HepG2 (cell line): ENCODE data around the gene WDFY1. TPM values are rescaled to one million over a fixed set of nuclear protein-coding genes. Genes with fewer than 3 reads are reported as not detected.

ENCODE experiments used
- AGO1 ChIP-seq: fragments of 200-400 bp; formaldehyde crosslinking; IDR thresholded peaks from 2 replicates; pipeline ENCODE4 v1.6.1; 2017; ENCODE audit warnings: mild to moderate bottlenecking, low read depth, low read length, moderate library complexity; ENCODE audit not compliant: poor library complexity, severe bottlenecking
- DZIP1 ChIP-seq: sonication (generic); formaldehyde crosslinking; IDR thresholded peaks from 2 replicates; pipeline ENCODE4 v1.5.0; 2020; ENCODE audit warnings: mild to moderate bottlenecking, missing genetic modification reagents
- FOXK1 ChIP-seq: sonication (generic); formaldehyde crosslinking; IDR thresholded peaks from 2 replicates; pipeline ENCODE4 v1.4.0; 2020; ENCODE audit warnings: low read depth, missing genetic modification reagents, borderline replicate concordance
- HBP1 ChIP-seq: IDR thresholded peaks from 2 replicates; pipeline ENCODE4 v1.6.1; 2016; ENCODE audit warnings: low read depth, control low read depth
- HIC2 ChIP-seq: sonication (generic); formaldehyde crosslinking; IDR thresholded peaks from 2 replicates; pipeline ENCODE4 v1.9.0; 2022; ENCODE audit warnings: low read depth, missing genetic modification reagents
- HNRNPL ChIP-seq: fragments of 200-400 bp; formaldehyde crosslinking; IDR thresholded peaks from 2 replicates; pipeline ENCODE4 v1.6.1; 2017; ENCODE audit warnings: mild to moderate bottlenecking, low read depth, low read length
- HNRNPLL ChIP-seq: fragments of 200-400 bp; formaldehyde crosslinking; IDR thresholded peaks from 2 replicates; pipeline ENCODE4 v1.6.1; 2017; ENCODE audit warnings: mild to moderate bottlenecking, low read depth, low read length; ENCODE audit not compliant: poor library complexity, severe bottlenecking
- MED13 ChIP-seq: sonication (generic); formaldehyde crosslinking; IDR thresholded peaks from 2 replicates; pipeline ENCODE4 v1.5.0; 2020; ENCODE audit warnings: missing genetic modification reagents
- MTF1 ChIP-seq: sonication (generic); formaldehyde crosslinking; IDR thresholded peaks from 2 replicates; pipeline ENCODE4 v1.5.0; 2020; ENCODE audit warnings: missing genetic modification reagents
- NR2F2 ChIP-seq: IDR thresholded peaks from 2 replicates; pipeline ENCODE4 v1.6.1; 2012; ENCODE audit warnings: low read depth, inconsistent platforms, borderline replicate concordance
- ZEB1 ChIP-seq: IDR thresholded peaks from 2 replicates; pipeline ENCODE4 v1.6.1; 2012; ENCODE audit warnings: mild to moderate bottlenecking, low read depth, inconsistent platforms; ENCODE audit not compliant: insufficient replicate concordance
- ZIK1 ChIP-seq: sonication (generic); formaldehyde crosslinking; IDR thresholded peaks from 2 replicates; pipeline ENCODE4 v1.5.0; 2020; ENCODE audit warnings: mild to moderate bottlenecking, low read depth, missing genetic modification reagents, borderline replicate concordance
- ZKSCAN5 ChIP-seq: sonication (generic); formaldehyde crosslinking; IDR thresholded peaks from 2 replicates; pipeline ENCODE4 v1.5.1; 2020; ENCODE audit warnings: mild to moderate bottlenecking, missing genetic modification reagents
- ZNF234 ChIP-seq: sonication (generic); formaldehyde crosslinking; conservative IDR thresholded peaks from 2 replicates; pipeline ENCODE4 v1.5.1; 2020; ENCODE audit warnings: mild to moderate bottlenecking, missing genetic modification reagents
- ZNF253 ChIP-seq: sonication (generic); formaldehyde crosslinking; IDR thresholded peaks from 2 replicates; pipeline ENCODE4 v1.8.0; 2022; ENCODE audit warnings: mild to moderate bottlenecking, missing genetic modification reagents, borderline replicate concordance
- ZNF3 ChIP-seq: IDR thresholded peaks from 2 replicates; pipeline ENCODE4 v1.7.0; 2017; ENCODE audit warnings: inconsistent platforms
- ZNF510 ChIP-seq: sonication (generic); formaldehyde crosslinking; IDR thresholded peaks from 2 replicates; pipeline ENCODE4 v1.4.0; 2020; ENCODE audit warnings: low read depth, mild to moderate bottlenecking, missing genetic modification reagents
- ZNF574 ChIP-seq: sonication (generic); formaldehyde crosslinking; IDR thresholded peaks from 2 replicates; pipeline ENCODE4 v1.4.0; 2020; ENCODE audit warnings: missing genetic modification reagents
- ZNF709 ChIP-seq: sonication (generic); formaldehyde crosslinking; IDR thresholded peaks from 2 replicates; pipeline ENCODE4 v1.5.0; 2020; ENCODE audit warnings: mild to moderate bottlenecking, missing genetic modification reagents
- ZNF75D ChIP-seq: sonication (generic); formaldehyde crosslinking; IDR thresholded peaks from 2 replicates; pipeline ENCODE4 v1.8.1; 2023; ENCODE audit warnings: missing genetic modification reagents, mild to moderate bottlenecking, borderline replicate concordance
- ZNF83 ChIP-seq: sonication (generic); formaldehyde crosslinking; IDR thresholded peaks from 2 replicates; pipeline ENCODE4 v1.4.0; 2020; ENCODE audit warnings: missing genetic modification reagents, mild to moderate bottlenecking, borderline replicate concordance
- polyA plus RNA-seq, 8 experiments: library from polyadenylated mRNA; depleted of rRNA in 3 of 8; stranded (reverse) in 7 of 8; unstranded in 1 of 8; fragments of >200 nt; fragmentation: Illumina TruSeq in 4 of 8; extraction: Trizol in 4 of 8; gene quantifications; 2 replicates each; pipeline versions ENCODE4 v1.2.1 to v1.2.3, GENCODE V29; 2011 to 2016; ENCODE audit warnings: low read depth in 4 of 8, missing spikeins in 1 of 8, mixed read lengths in 1 of 8; ENCODE audit not compliant: insufficient read depth in 1 of 8
- total RNA-seq, 5 experiments: library from RNA; depleted of rRNA; stranded (reverse); fragments of >200 nt; fragmentation: Illumina TruSeq; extraction: Trizol; gene quantifications; 2 replicates each; pipeline ENCODE4 v1.2.3, GENCODE V29; 2016; ENCODE audit warnings: low read depth in 1 of 5

Gene WDFY1
- total and polyA plus RNA-seq, 2 of the 13 experiments (the other 11 are each of a cell fraction or from before 2014, with no cell fraction given) = 77.0 to 78.4 TPM

GRCh38 chr2:223837287-223838061, 107.7 kb downstream of the WDFY1 start, which contains the start of gene AP1S3 (continued):
- TF ChIP-seq HIC2 (CRISPR knock-in tag) = 0 out of 2 replicates have a peak, but pooled peaks have one; percentile 27
- TF ChIP-seq DZIP1 = no peak
- no peak for TF ChIP-seq ZNF253 (CRISPR knock-in tag)
- no peak for TF ChIP-seq NR2F2
- TF ChIP-seq ZNF510 (CRISPR knock-in tag) = no peak
- TF ChIP-seq ZKSCAN5 = no peak
- TF ChIP-seq HNRNPL = 0 out of 2 replicates have a peak, but pooled peaks have one; percentile 42
- peak; percentile 54 for TF ChIP-seq HNRNPLL
- TF ChIP-seq ZNF3 = no peak
- no peak for TF ChIP-seq ZNF83 (CRISPR knock-in tag)
- TF ChIP-seq ZNF75D (CRISPR knock-in tag) = no peak
- no peak for TF ChIP-seq MTF1 (CRISPR knock-in tag)
- no peak for TF ChIP-seq FOXK1 (CRISPR knock-in tag)
- TF ChIP-seq ZIK1 (CRISPR knock-in tag) = no peak
- TF ChIP-seq HBP1 (CRISPR knock-in tag) = no peak
- TF ChIP-seq ZNF709 = 0 out of 2 replicates have a peak, but pooled peaks have one; percentile 29
- no peak; the same call in 1 of the 2 replicates for TF ChIP-seq MED13 (CRISPR knock-in tag)
- no peak for TF ChIP-seq ZNF234 (CRISPR knock-in tag)
- peak; percentile 95 for TF ChIP-seq ZEB1
- TF ChIP-seq ZNF574 (CRISPR knock-in tag) = peak; percentile 48; the same call in 1 of the 2 replicates
- peak; percentile 33 for TF ChIP-seq AGO1
